AG20443 (cell line): ENCODE data around the gene RADIL.
A peak's percentile ranks its signal among the peaks of the same experiment; 100 is the strongest.

ENCODE experiments used
- DNase-seq: peaks from one replicate; pipeline ENCODE4 v3.0.0; 2012; ENCODE audit warnings: low spot score, mixed read lengths

RADIL gene

GRCh38 chr7:4775250-4775847 is 108.2 kb downstream of the RADIL start, which contains the start of gene AP5Z1:
TSS of gene AP5Z1 (plus strand) at chr7:4775623. CDS start at chr7:4775716, 93 bp downstream.
- DNase-seq: peak; percentile 99

- peak; percentile 73 for DNase-seq
Measured at GRCh38 chr7:4774658-4775249, 108.8 kb downstream of the RADIL start.

GRCh38 chr7:4774007-4774406 is 109.5 kb downstream of the RADIL start:
- no peak for DNase-seq

- DNase-seq: no peak
Measured at GRCh38 chr7:4772306-4772705, 111.2 kb downstream of the RADIL start.

- DNase-seq: no peak
Measured at GRCh38 chr7:4771737-4772136, 111.8 kb downstream of the RADIL start.

- no peak for DNase-seq
Measured at GRCh38 chr7:4770886-4771285, 112.6 kb downstream of the RADIL start.

- no peak for DNase-seq
Measured at GRCh38 chr7:4769761-4770160, 113.8 kb downstream of the RADIL start.

GRCh38 chr7:4768597-4769569 is 114.6 kb downstream of the RADIL start:
- no peak for DNase-seq

GRCh38 chr7:4766666-4767519 is 116.6 kb downstream of the RADIL start:
- no peak for DNase-seq

GRCh38 chr7:4765776-4766490 is 117.6 kb downstream of the RADIL start:
- no peak for DNase-seq

GRCh38 chr7:4764402-4765007 is 119.0 kb downstream of the RADIL start:
- no peak for DNase-seq

GRCh38 chr7:4763794-4764185 is 119.7 kb downstream of the RADIL start:
- DNase-seq: no peak

GRCh38 chr7:4763091-4763793 is 120.3 kb downstream of the RADIL start:
- no peak for DNase-seq

GRCh38 chr7:4762121-4763055 is 121.1 kb downstream of the RADIL start:
- DNase-seq: no peak

GRCh38 chr7:4760952-4761351 is 122.6 kb downstream of the RADIL start:
- DNase-seq: no peak

- DNase-seq: no peak
Measured at GRCh38 chr7:4759211-4759610, 124.3 kb downstream of the RADIL start.

- no peak for DNase-seq
Measured at GRCh38 chr7:4758791-4759190, 124.7 kb downstream of the RADIL start.

GRCh38 chr7:4758111-4758510 is 125.4 kb downstream of the RADIL start:
- no peak for DNase-seq

- DNase-seq: no peak
Measured at GRCh38 chr7:4755045-4755444, 128.5 kb downstream of the RADIL start.
